GM12878 (cell line): ENCODE results near the gene SLC16A9. TPM values are rescaled to one million over a fixed set of nuclear protein-coding genes. Genes with fewer than 3 reads are reported as not detected.

Experiments
- ATAC-seq: fragments of 200-7000 bp; cut with Tn5 transposase; 3 replicates; pipeline ENCODE4 v1.9.1; 2020; ENCODE audit warnings: mild to moderate bottlenecking, moderate library complexity
- BruUV-seq: library from RNA; stranded (reverse); fragments of 400-500 nt; replicated peaks from 2 replicates; lab custom pipeline; 2021; lab: Mats Ljungman, UMichigan
- CTCF ChIA-PET: fragments of 300-600 bp; sonication (Branson Sonifier 250); formaldehyde crosslinking; extraction: SDS; loops from one replicate; lab custom pipeline; 2021; ENCODE audit warnings: inconsistent platforms; lab: Yijun Ruan, JAX
- POLR2A ChIA-PET: fragments of 350-600 bp; formaldehyde crosslinking; extraction: SDS; loops from one replicate; lab custom pipeline; 2021; ENCODE audit warnings: inconsistent platforms; lab: Charles Lee
- RAD21 ChIA-PET: fragments of 300-600 bp; sonication (Branson Sonifier 250); formaldehyde crosslinking; loops from one replicate; lab custom pipeline; 2023; ENCODE audit warnings: antibody characterized with exemption; ENCODE audit not compliant: unreplicated experiment; lab: Charles Lee
- SMC1A ChIA-PET: fragments of 300-600 bp; sonication (Branson Sonifier 250); formaldehyde crosslinking; loops from one replicate; lab custom pipeline; 2023; ENCODE audit not compliant: unreplicated experiment, uncharacterized antibody; lab: Charles Lee
- DNase-seq: peaks from one replicate; pipeline ENCODE4 v3.0.0-alpha.2; 2011; ENCODE audit warnings: low read depth, low spot score
- FAIRE-seq: peaks from 3 replicates; lab custom pipeline; 2011; peaks lifted over from hg19 to GRCh38; lab: Jason Lieb, UNC
- H2AFZ ChIP-seq: 2 replicates; pipeline ENCODE4 v1.6.0; 2011; ENCODE audit warnings: low read depth, low read length, control low read depth; ENCODE audit not compliant: control insufficient read depth
- H3K27ac ChIP-seq: 2 replicates; pipeline ENCODE4 v1.5.1; 2011; ENCODE audit warnings: control low read depth; ENCODE audit not compliant: control insufficient read depth, insufficient read depth
- H3K27me3 ChIP-seq, 2 experiments: replicated peaks in 1 of 2; 2 replicates each; pipeline versions ENCODE4 v1.6.0 to v1.6.1; 2011; ENCODE audit warnings: low read length in 1 of 2; ENCODE audit not compliant: control insufficient read depth in 2 of 2, insufficient read depth in 2 of 2
- H3K36me3 ChIP-seq, 2 experiments: 2 replicates each; pipeline ENCODE4 v1.5.1; 2011; ENCODE audit warnings: low read length in 1 of 2; ENCODE audit not compliant: control insufficient read depth in 2 of 2, insufficient read depth in 2 of 2
- H3K4me1 ChIP-seq: 2 replicates; pipeline ENCODE4 v1.6.1; 2011; ENCODE audit warnings: mild to moderate bottlenecking, low read length, moderate library complexity, mixed read lengths; ENCODE audit not compliant: control insufficient read depth, insufficient read depth
- H3K4me2 ChIP-seq: 2 replicates; pipeline ENCODE4 v1.6.0; 2011; ENCODE audit warnings: control low read depth; ENCODE audit not compliant: control insufficient read depth, insufficient read depth
- H3K4me3 ChIP-seq: fragments of 200-600 bp; sonication (generic); 2 replicates; pipeline ENCODE4 v1.5.1; 2016
- H3K79me2 ChIP-seq: 2 replicates; pipeline ENCODE4 v1.6.0; 2011; ENCODE audit warnings: low read length; ENCODE audit not compliant: control insufficient read depth, insufficient read depth
- H3K9ac ChIP-seq: 2 replicates; pipeline ENCODE4 v1.8.0; 2011; ENCODE audit warnings: low read length, control low read depth, mixed read lengths; ENCODE audit not compliant: control insufficient read depth, insufficient read depth
- H3K9me3 ChIP-seq: replicated peaks from 3 replicates; pipeline ENCODE4 v1.5.1; 2011; ENCODE audit warnings: mild to moderate bottlenecking, low read length; ENCODE audit not compliant: control insufficient read depth, insufficient read depth
- H4K20me1 ChIP-seq: 2 replicates; pipeline ENCODE4 v1.6.0; 2011; ENCODE audit not compliant: control insufficient read depth, insufficient read depth
- CREM ChIP-seq: IDR thresholded peaks from 2 replicates; pipeline ENCODE4 v1.6.1; 2014; ENCODE audit warnings: antibody characterized with exemption, low read depth
- FOXK2 ChIP-seq: fragments of 450-650 bp; IDR thresholded peaks from 2 replicates; pipeline ENCODE4 v1.6.1; 2017; ENCODE audit warnings: mild to moderate bottlenecking, moderate library complexity
- WGBS: methylation state at CpG from one replicate; pipeline ENCODE4 v1.1.6; 2016; ENCODE audit warnings: low lambda C conversion rate; ENCODE audit not compliant: insufficient replicate concordance, insufficient coverage; ENCODE audit errors: missing lambda C conversion rate; 5-methylcytosine and 5-hydroxymethylcytosine counted together
- in situ Hi-C: fragments of 300-500 bp; cut with MboI; formaldehyde crosslinking; loops from 9 replicates; pipeline ENCODE4 v1.14.3; 2018; ENCODE audit warnings: mixed read lengths
- intact Hi-C: fragments of 100-400 bp; cut with micrococcal nuclease; formaldehyde crosslinking; loops from one replicate; pipeline ENCODE4 v1.14.2; 2022; ENCODE audit not compliant: unreplicated experiment
- polyA plus RNA-seq, 11 experiments: library from polyadenylated mRNA; depleted of rRNA in 4 of 11; unstranded in 6 of 11; stranded (reverse) in 5 of 11; fragments of >200 nt; fragmentation: Nextera tagmentation in 4 of 11; fragmentation: Illumina TruSeq in 1 of 11; extraction: Ambion mirVana in 4 of 11; extraction: Trizol in 1 of 11; gene quantifications; 1 replicate in 1 of 11; 2 replicates in 10 of 11; pipeline versions ENCODE4 v1.2.1 to v1.2.3, GENCODE V29; 2011 to 2016; ENCODE audit warnings: inconsistent platforms in 2 of 11, missing spikeins in 2 of 11, low read depth in 1 of 11
- total RNA-seq, 4 experiments: library from RNA; depleted of rRNA in 3 of 4; stranded (reverse); fragments of >200 nt in 3 of 4; fragmentation: Illumina TruSeq in 1 of 4; extraction: Trizol in 1 of 4; gene quantifications; 2 replicates each; pipeline versions ENCODE4 v1.2.1 to v1.2.3, GENCODE V29; 2013 to 2021
- TF ChIP-seq, protein P1 (sequence below): fragments of 450-650 bp; IDR thresholded peaks from 2 replicates; pipeline ENCODE4 v1.6.1; 2017; ENCODE audit warnings: mild to moderate bottlenecking, moderate library complexity
- TF ChIP-seq, protein P2 (sequence below): fragments of 450-650 bp; IDR thresholded peaks from 2 replicates; pipeline ENCODE4 v1.6.1; 2016; ENCODE audit warnings: mild to moderate bottlenecking
- TF ChIP-seq, protein P3 (sequence below): IDR thresholded peaks from 2 replicates; pipeline ENCODE4 v1.6.1; 2012; ENCODE audit warnings: low read depth, low read length, improper control_type of control experiment
- TF ChIP-seq, protein P4 (sequence below): IDR thresholded peaks from 2 replicates; pipeline ENCODE4 v1.6.1; 2011; ENCODE audit warnings: borderline replicate concordance, low read depth, mild to moderate bottlenecking, moderate library complexity, mixed read lengths, low read length; ENCODE audit not compliant: insufficient read depth; ENCODE audit errors: extremely low read length

Gene SLC16A9
- total and polyA plus RNA-seq, 10 of the 15 experiments (the other 5 are each of a cell fraction or from before 2014, with no cell fraction given): 0.86 to 6.2 (median 4.3) TPM

DNA sequence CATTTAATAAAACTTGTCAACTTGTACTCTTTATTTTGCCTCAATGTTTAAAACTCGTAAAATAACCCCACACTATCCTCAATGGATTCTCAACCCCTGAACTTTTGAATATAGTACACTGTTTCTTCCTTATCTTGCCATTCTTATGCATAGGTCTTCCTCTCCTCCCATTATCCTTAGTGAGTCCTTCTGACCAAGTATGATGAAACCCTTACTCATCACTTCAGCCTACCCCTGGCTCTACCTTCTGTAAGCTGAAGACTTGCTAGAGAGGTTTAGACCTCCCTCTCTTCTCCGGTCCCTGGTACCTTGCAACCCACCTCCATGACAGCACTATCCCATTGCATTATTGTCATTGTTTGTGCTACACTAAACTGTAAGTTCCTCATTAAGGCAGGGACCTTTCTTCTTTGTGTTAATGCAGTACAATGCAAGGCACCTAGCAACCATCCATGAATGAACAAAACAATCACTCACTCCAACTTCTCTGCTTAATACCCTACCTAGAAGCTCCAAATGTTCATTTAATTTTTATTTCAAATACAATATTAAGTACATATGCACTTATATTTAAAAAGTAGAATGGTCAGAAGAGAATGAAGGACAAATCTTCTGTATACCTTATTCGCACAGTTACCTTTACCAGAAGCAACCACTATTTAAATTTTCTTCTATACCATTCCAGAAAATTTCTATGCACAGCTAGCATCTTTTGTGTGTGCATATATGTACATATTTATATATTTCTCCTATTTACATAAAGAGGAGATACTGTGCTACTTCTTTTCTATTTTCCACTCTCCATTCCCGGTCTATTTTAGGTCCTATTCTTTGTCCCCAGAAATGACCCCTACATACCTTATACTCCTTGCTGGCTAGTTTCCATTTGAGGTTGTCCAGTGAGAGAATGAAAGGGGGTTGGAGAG lies 77.5 kb downstream of the SLC16A9 start:
- H2AFZ ChIP-seq: no peak overlapping the region
- H3K79me2 ChIP-seq: no peaks in the 10 kb centered on the region
- intact Hi-C loops: no loop called here
- in situ Hi-C loops: no loop called here
- no TSS peak for BruUV-seq
- no peaks in the 10 kb centered on the region for H3K27me3 ChIP-seq
- H4K20me1 ChIP-seq: no peaks in the 10 kb centered on the region
- FAIRE-seq: no peak
- ChIA-PET CTCF (interaction anchor here (1.5 kb wide), 1 partner anchor 10 kb away, joined by 4 read pairs; no protein-coding TSS in a partner anchor), SMC1A (interaction anchor here (0.6 to 0.8 kb wide), 2 partner anchors 68 to 182 kb away, joined by 3 read pairs; no protein-coding TSS in a partner anchor), POLR2A (interaction anchor here (0.5 kb wide), 1 partner anchor 244 kb away, joined by 3 read pairs; no protein-coding TSS in a partner anchor), RAD21 (interaction anchor here (1.8 kb wide), 1 partner anchor 9 kb away, joined by 4 read pairs; no protein-coding TSS in a partner anchor)
- no peak overlapping the region for H3K4me3 ChIP-seq
- no peak for ATAC-seq
- H3K27ac ChIP-seq: no peak overlapping the region
- H3K9ac ChIP-seq: no peak overlapping the region
- H3K4me1 ChIP-seq: no peaks in the 10 kb centered on the region; the same call in 1 of the 2 replicates
- no peaks in the 10 kb centered on the region for H3K36me3 ChIP-seq
- TF ChIP-seq FOXK2: no peak
- TF ChIP-seq, protein P1, sequence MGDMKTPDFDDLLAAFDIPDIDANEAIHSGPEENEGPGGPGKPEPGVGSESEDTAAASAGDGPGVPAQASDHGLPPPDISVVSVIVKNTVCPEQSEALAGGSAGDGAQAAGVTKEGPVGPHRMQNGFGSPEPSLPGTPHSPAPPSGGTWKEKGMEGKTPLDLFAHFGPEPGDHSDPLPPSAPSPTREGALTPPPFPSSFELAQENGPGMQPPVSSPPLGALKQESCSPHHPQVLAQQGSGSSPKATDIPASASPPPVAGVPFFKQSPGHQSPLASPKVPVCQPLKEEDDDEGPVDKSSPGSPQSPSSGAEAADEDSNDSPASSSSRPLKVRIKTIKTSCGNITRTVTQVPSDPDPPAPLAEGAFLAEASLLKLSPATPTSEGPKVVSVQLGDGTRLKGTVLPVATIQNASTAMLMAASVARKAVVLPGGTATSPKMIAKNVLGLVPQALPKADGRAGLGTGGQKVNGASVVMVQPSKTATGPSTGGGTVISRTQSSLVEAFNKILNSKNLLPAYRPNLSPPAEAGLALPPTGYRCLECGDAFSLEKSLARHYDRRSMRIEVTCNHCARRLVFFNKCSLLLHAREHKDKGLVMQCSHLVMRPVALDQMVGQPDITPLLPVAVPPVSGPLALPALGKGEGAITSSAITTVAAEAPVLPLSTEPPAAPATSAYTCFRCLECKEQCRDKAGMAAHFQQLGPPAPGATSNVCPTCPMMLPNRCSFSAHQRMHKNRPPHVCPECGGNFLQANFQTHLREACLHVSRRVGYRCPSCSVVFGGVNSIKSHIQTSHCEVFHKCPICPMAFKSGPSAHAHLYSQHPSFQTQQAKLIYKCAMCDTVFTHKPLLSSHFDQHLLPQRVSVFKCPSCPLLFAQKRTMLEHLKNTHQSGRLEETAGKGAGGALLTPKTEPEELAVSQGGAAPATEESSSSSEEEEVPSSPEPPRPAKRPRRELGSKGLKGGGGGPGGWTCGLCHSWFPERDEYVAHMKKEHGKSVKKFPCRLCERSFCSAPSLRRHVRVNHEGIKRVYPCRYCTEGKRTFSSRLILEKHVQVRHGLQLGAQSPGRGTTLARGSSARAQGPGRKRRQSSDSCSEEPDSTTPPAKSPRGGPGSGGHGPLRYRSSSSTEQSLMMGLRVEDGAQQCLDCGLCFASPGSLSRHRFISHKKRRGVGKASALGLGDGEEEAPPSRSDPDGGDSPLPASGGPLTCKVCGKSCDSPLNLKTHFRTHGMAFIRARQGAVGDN: no peak
- TF ChIP-seq, protein P2, sequence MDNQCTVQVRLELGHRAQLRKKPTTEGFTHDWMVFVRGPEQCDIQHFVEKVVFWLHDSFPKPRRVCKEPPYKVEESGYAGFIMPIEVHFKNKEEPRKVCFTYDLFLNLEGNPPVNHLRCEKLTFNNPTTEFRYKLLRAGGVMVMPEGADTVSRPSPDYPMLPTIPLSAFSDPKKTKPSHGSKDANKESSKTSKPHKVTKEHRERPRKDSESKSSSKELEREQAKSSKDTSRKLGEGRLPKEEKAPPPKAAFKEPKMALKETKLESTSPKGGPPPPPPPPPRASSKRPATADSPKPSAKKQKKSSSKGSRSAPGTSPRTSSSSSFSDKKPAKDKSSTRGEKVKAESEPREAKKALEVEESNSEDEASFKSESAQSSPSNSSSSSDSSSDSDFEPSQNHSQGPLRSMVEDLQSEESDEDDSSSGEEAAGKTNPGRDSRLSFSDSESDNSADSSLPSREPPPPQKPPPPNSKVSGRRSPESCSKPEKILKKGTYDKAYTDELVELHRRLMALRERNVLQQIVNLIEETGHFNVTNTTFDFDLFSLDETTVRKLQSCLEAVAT: no peak
- TF ChIP-seq, protein P3, sequence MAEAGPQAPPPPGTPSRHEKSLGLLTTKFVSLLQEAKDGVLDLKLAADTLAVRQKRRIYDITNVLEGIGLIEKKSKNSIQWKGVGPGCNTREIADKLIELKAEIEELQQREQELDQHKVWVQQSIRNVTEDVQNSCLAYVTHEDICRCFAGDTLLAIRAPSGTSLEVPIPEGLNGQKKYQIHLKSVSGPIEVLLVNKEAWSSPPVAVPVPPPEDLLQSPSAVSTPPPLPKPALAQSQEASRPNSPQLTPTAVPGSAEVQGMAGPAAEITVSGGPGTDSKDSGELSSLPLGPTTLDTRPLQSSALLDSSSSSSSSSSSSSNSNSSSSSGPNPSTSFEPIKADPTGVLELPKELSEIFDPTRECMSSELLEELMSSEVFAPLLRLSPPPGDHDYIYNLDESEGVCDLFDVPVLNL: no peak
- TF ChIP-seq CREM: no peak
- TF ChIP-seq, protein P4, sequence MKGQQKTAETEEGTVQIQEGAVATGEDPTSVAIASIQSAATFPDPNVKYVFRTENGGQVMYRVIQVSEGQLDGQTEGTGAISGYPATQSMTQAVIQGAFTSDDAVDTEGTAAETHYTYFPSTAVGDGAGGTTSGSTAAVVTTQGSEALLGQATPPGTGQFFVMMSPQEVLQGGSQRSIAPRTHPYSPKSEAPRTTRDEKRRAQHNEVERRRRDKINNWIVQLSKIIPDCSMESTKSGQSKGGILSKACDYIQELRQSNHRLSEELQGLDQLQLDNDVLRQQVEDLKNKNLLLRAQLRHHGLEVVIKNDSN: no peak
- TF ChIP-seq, all 136 proteins: peak for 0
- DNase-seq: no peak
- Histone ChIP-seq H3K4me2 (no peak overlapping the region), H3K9me3 (no peaks in the 10 kb centered on the region; the same call in 2 of the 3 replicates)
- WGBS: 31% methylated on average over 4 of the region's 4 CpGs
